ENCODE measurements around the gene PPP1CC. TPM values are rescaled to one million over a fixed set of nuclear protein-coding genes. Genes with fewer than 3 reads are reported as not detected.
A peak's percentile ranks its signal among the peaks of the same experiment; 100 is the strongest.

PPP1CC gene
- total RNA-seq, 2 experiments from 2014 or later: 146 to 264 TPM

DNA sequence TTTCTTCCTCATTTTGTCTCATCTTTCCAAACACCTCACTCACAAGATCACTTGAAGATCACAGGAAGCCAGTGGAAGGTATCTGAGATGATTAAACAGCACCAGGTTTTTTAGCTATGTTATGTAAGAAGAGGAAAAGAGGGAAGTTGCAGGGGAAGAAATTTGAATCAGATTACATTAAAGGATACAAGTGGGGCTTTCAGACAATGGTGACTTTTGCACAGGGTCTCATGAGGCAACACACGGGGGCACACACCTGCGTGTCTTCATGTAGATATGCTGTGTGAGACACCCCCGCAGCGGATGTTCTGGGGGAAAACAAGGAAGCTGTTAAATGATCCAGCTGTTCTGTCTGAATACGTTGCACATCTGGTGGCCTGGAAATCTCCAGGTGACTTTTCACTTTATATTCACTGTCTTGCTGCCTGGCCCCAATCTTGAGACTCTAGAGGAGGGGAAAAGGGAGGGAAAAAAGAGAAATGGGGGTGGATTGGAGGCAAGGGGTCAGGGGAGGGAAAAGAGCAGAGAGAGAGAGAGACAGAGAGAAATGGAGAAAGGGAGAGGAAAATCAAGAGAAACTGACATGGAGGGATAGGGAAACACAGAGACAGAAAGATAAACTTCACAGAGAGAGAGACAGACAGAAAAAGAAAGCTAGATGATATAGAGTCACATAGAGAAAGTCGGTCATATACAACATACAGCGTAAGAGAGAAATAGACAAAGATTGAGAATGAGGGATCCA, 36.3 kb upstream of the PPP1CC start:
- peak; percentile 95 for DNase-seq (ENCODE audit: low spot score)
- Histone ChIP-seq H3K4me1 (ENCODE audit: insufficient read depth, low read length, poor library complexity, severe bottlenecking) (peaks cover 94% of the 10 kb centered on the region), H3K79me2 (ENCODE audit: insufficient read depth, low read depth, low read length) (no peaks in the 10 kb centered on the region), H3K4me3 (ENCODE audit: low read depth, low read length, poor library complexity, severe bottlenecking) (peak overlapping the region; percentile 33), H3K27ac (ENCODE audit: low read depth, low read length, poor library complexity, severe bottlenecking) (peak overlapping the region; percentile 90), H2AFZ (ENCODE audit: low read length) (peak overlapping the region; percentile 82; the same call in 1 of the 2 replicates), H3K4me2 (ENCODE audit: low read length) (peak overlapping the region; percentile 53), H4K20me1 (ENCODE audit: insufficient read depth, low read length) (no peaks in the 10 kb centered on the region), H3K9me3 (ENCODE audit: low read length) (no peaks in the 10 kb centered on the region), H3K9me2 (ENCODE audit: insufficient read depth, low read length) (no peaks in the 10 kb centered on the region), H3K36me3 (ENCODE audit: insufficient read depth, low read length) (no peaks in the 10 kb centered on the region)
- BruUV-seq (replicated peaks): no TSS peak
- POLR2A ChIA-PET: interaction anchor here (0.7 to 1.3 kb wide), 5 partner anchors 9 to 65 kb away, joined by 3 to 5 read pairs (median 3); no protein-coding TSS in a partner anchor
- TF ChIP-seq EZH2phosphoT487 (IDR thresholded peaks at IDR 0.05; ENCODE audit: borderline replicate concordance, low read depth, low read length): no peak
- TF ChIP-seq, protein P1, sequence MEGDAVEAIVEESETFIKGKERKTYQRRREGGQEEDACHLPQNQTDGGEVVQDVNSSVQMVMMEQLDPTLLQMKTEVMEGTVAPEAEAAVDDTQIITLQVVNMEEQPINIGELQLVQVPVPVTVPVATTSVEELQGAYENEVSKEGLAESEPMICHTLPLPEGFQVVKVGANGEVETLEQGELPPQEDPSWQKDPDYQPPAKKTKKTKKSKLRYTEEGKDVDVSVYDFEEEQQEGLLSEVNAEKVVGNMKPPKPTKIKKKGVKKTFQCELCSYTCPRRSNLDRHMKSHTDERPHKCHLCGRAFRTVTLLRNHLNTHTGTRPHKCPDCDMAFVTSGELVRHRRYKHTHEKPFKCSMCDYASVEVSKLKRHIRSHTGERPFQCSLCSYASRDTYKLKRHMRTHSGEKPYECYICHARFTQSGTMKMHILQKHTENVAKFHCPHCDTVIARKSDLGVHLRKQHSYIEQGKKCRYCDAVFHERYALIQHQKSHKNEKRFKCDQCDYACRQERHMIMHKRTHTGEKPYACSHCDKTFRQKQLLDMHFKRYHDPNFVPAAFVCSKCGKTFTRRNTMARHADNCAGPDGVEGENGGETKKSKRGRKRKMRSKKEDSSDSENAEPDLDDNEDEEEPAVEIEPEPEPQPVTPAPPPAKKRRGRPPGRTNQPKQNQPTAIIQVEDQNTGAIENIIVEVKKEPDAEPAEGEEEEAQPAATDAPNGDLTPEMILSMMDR (conservative IDR thresholded peaks at IDR 0.05; ENCODE audit: low read length): peak; percentile 62
- intact Hi-C loops (cut with micrococcal nuclease; ENCODE audit: unreplicated experiment): loop anchor here (1.0 to 2.0 kb wide), 2 partner anchors 36 to 47 kb away; partner anchors contain the start of gene PPP1CC
- CTCF ChIA-PET (ENCODE audit: unreplicated experiment): interaction anchor here (0.6 to 1.1 kb wide), 2 partner anchors 31 to 620 kb away, joined by 3 read pairs; no protein-coding TSS in a partner anchor

DNA sequence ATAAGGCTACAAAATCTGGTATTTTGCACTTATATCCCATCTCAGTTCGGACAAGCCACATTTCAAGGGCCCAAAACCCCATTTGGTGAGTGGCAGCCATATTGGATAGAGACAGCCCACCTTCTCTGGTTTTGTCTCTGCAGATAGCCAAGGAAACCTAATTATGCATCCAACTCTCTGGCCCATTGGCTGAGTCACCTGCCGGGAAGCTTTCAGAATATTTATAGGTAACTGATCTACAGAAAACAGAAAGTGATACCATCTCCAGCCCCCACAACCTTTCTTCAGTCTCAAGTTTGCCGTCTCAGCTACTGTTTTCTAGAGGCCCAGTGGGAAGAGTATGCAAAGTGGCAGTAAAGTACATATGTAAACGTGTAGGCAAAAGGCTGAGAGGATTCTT, 33.7 kb upstream of the PPP1CC start:
- no peaks in the 10 kb centered on the region for H4K20me1 ChIP-seq (ENCODE audit: insufficient read depth, low read length)
- H3K4me2 ChIP-seq (ENCODE audit: low read length): peak overlapping the region; percentile 68
- H3K9me2 ChIP-seq (ENCODE audit: insufficient read depth, low read length): no peaks in the 10 kb centered on the region
- no peak for TF ChIP-seq EZH2phosphoT487 (IDR thresholded peaks at IDR 0.05; ENCODE audit: borderline replicate concordance, low read depth, low read length)
- TF ChIP-seq, protein P1 (conservative IDR thresholded peaks at IDR 0.05; ENCODE audit: low read length): no peak
- ChIA-PET CTCF (ENCODE audit: unreplicated experiment) (interaction anchor here (0.6 kb wide), 1 partner anchor 1892 kb away, joined by 3 read pairs; no protein-coding TSS in a partner anchor), POLR2A (interaction anchor here (0.7 to 1.4 kb wide), 6 partner anchors 9 to 676 kb away, joined by 3 to 7 read pairs (median 4); no protein-coding TSS in a partner anchor)
- peak overlapping the region; percentile 90 for H3K27ac ChIP-seq (ENCODE audit: low read depth, low read length, poor library complexity, severe bottlenecking)
- peak; percentile 87 for DNase-seq (ENCODE audit: low spot score)
- no peaks in the 10 kb centered on the region for H3K36me3 ChIP-seq (ENCODE audit: insufficient read depth, low read length)
- no peaks in the 10 kb centered on the region for H3K79me2 ChIP-seq (ENCODE audit: insufficient read depth, low read depth, low read length)
- peak overlapping the region; percentile 39 for H3K4me3 ChIP-seq (ENCODE audit: low read depth, low read length, poor library complexity, severe bottlenecking)
- BruUV-seq (replicated peaks): no TSS peak
- intact Hi-C loops (cut with micrococcal nuclease; ENCODE audit: unreplicated experiment): no loop called here
- H2AFZ ChIP-seq (ENCODE audit: low read length): peak overlapping the region; percentile 67; the same call in 1 of the 2 replicates
- H3K9me3 ChIP-seq (ENCODE audit: low read length): peaks cover 4% of the 10 kb centered on the region
- H3K4me1 ChIP-seq (ENCODE audit: insufficient read depth, low read length, poor library complexity, severe bottlenecking): peaks cover 75% of the 10 kb centered on the region

Measured in OCI-LY7 (cell line).